ENCODE results near the gene NF1.

GRCh38 chr17:31051506-31051905, 43.3 kb upstream of the NF1 start:
- TF ChIP-seq CTCF (IDR thresholded peaks at IDR 0.05; ENCODE audit: low read length) = no peak
- TF ChIP-seq EZH2phosphoT487 (IDR thresholded peaks at IDR 0.05; ENCODE audit: low read length) = no peak
- TF ChIP-seq EZH2 (optimal IDR thresholded peaks at IDR 0.05; ENCODE audit: low read depth, low read length) = no peak
